B cell (primary cell): ENCODE results near the gene TRNAU1AP. TPM values are rescaled to one million over a fixed set of nuclear protein-coding genes. Genes with fewer than 3 reads are reported as not detected.
"Not testable (repeated sequence)": the region's sequence is repeated elsewhere in the genome, so short reads cannot be mapped to it uniquely, and the experiment has no call there.

Experiments
- ATAC-seq: fragments of 200-7000 bp; cut with Tn5 transposase; one replicate; pipeline ENCODE4 v1.10.0; 2021; ENCODE audit warnings: low read depth, mild to moderate bottlenecking, moderate number of reproducible peaks, moderate library complexity
- CTCF ChIA-PET: fragments of 350-600 bp; sonication (Branson Sonifier 250); formaldehyde crosslinking; loops from one replicate; lab custom pipeline; 2021; ENCODE audit warnings: antibody characterized with exemption, inconsistent platforms; lab: Charles Lee
- POLR2A ChIA-PET: fragments of 350-600 bp; sonication (Branson Sonifier 250); formaldehyde crosslinking; loops from one replicate; lab custom pipeline; 2021; ENCODE audit warnings: antibody characterized with exemption; lab: Charles Lee
- DNase-seq: peaks from one replicate; pipeline ENCODE4 v3.0.0; 2013
- H2AFZ ChIP-seq: 2 replicates; pipeline ENCODE4 v1.6.1; 2012; ENCODE audit warnings: mild to moderate bottlenecking, low read depth, low read length; ENCODE audit not compliant: insufficient read depth, poor library complexity, severe bottlenecking
- H3K27ac ChIP-seq, 2 donors: 1 replicate in 1 of 2; 2 replicates in 1 of 2; pipeline ENCODE4 v1.5.1; 2012 to 2013; ENCODE audit warnings: low read length in 2 of 2, mild to moderate bottlenecking in 2 of 2, moderate library complexity in 1 of 2
- H3K27me3 ChIP-seq, 4 experiments: fragments of 200-600 bp in 1 of 4; sonication (generic) in 1 of 4; replicated peaks in 1 of 4; 1 replicate in 2 of 4; 2 replicates in 2 of 4; pipeline versions ENCODE4 v1.6.1 to v1.7.0; 2013 to 2016; ENCODE audit warnings: low read length in 3 of 4, mild to moderate bottlenecking in 2 of 4, mixed read lengths in 1 of 4, moderate library complexity in 1 of 4; ENCODE audit not compliant: insufficient read depth in 4 of 4, control insufficient read depth in 3 of 4; ENCODE audit errors: control extremely low read depth in 1 of 4
- H3K36me3 ChIP-seq, 2 experiments: replicated peaks in 1 of 2; 1 replicate in 1 of 2; 2 replicates in 1 of 2; pipeline versions ENCODE4 v1.6.1 to v1.7.1; 2013; ENCODE audit warnings: low read length in 1 of 2; ENCODE audit not compliant: insufficient read depth in 2 of 2, control insufficient read depth in 1 of 2; ENCODE audit errors: control extremely low read depth in 1 of 2, extremely low read depth in 1 of 2
- H3K4me1 ChIP-seq, 2 donors: fragments of 200-600 bp in 1 of 2; sonication (generic) in 1 of 2; 1 replicate in 1 of 2; 2 replicates in 1 of 2; pipeline versions ENCODE4 v1.5.1 to v1.6.1; 2013 to 2017; ENCODE audit warnings: low read length in 2 of 2; ENCODE audit not compliant: control insufficient read depth in 2 of 2, insufficient read depth in 2 of 2
- H3K4me2 ChIP-seq: replicated peaks from 2 replicates; pipeline ENCODE3; 2012; ENCODE audit warnings: mild to moderate bottlenecking, low read depth, low read length; ENCODE audit not compliant: poor library complexity, severe bottlenecking
- H3K4me3 ChIP-seq, 5 experiments: fragments of 200-600 bp in 1 of 5; sonication (generic) in 1 of 5; 1 replicate in 3 of 5; 2 replicates in 2 of 5; pipeline versions ENCODE4 v1.5.1 to v1.7.0; 2011 to 2016; ENCODE audit warnings: low read length in 4 of 5, mild to moderate bottlenecking in 4 of 5, low read depth in 2 of 5, control low read depth in 1 of 5, moderate library complexity in 1 of 5; ENCODE audit not compliant: insufficient read depth in 1 of 5; ENCODE audit errors: control extremely low read depth in 1 of 5, extremely low read depth in 1 of 5
- H3K79me2 ChIP-seq: fragments of 200-600 bp; sonication (generic); one replicate; pipeline ENCODE4 v1.6.0; 2016; ENCODE audit warnings: low read length; ENCODE audit not compliant: control insufficient read depth, insufficient read depth
- H3K9ac ChIP-seq: fragments of 200-600 bp; sonication (generic); 2 replicates; pipeline ENCODE4 v1.6.1; 2017; ENCODE audit warnings: mild to moderate bottlenecking, low read length, moderate library complexity
- H3K9me3 ChIP-seq, 3 donors: one replicate each; pipeline versions ENCODE4 v1.6.1 to v1.7.1; 2013; ENCODE audit warnings: low read length in 2 of 3; ENCODE audit not compliant: control insufficient read depth in 2 of 3, insufficient read depth in 1 of 3; ENCODE audit errors: control extremely low read depth in 1 of 3
- H4K20me1 ChIP-seq: 2 replicates; pipeline ENCODE4 v1.6.0; 2012; ENCODE audit warnings: mild to moderate bottlenecking, low read length; ENCODE audit not compliant: insufficient read depth, control insufficient read depth, poor library complexity, severe bottlenecking
- H3K27ac Mint-ChIP-seq: one replicate; pipeline ENCODE4 v1.8.0; 2021; ENCODE audit warnings: mixed read lengths
- H3K27me3 Mint-ChIP-seq: one replicate; pipeline ENCODE4 v1.8.0; 2021; ENCODE audit warnings: mixed read lengths
- H3K4me1 Mint-ChIP-seq: one replicate; pipeline ENCODE4 v1.8.0; 2021; ENCODE audit warnings: mixed read lengths
- H3K4me3 Mint-ChIP-seq: one replicate; pipeline ENCODE4 v1.8.0; 2021; ENCODE audit warnings: mixed read lengths
- H3K9me3 Mint-ChIP-seq: one replicate; pipeline ENCODE4 v1.8.0; 2022; ENCODE audit warnings: mixed read lengths; ENCODE audit not compliant: insufficient read depth
- CTCF ChIP-seq: fragments of 200-600 bp; IDR thresholded peaks from one replicate; pipeline ENCODE4 v1.8.0; 2022; ENCODE audit warnings: antibody characterized with exemption, mild to moderate bottlenecking
- EZH2 ChIP-seq: IDR thresholded peaks from 2 replicates; pipeline ENCODE4 v1.6.1; 2012; ENCODE audit warnings: borderline replicate concordance, low read depth, mild to moderate bottlenecking, moderate library complexity, low read length; ENCODE audit not compliant: insufficient read depth, poor library complexity, severe bottlenecking
- WGBS: methylation state at CpG from one replicate; pipeline ENCODE4 v1.1.5; 2013; ENCODE audit warnings: missing lambda C conversion rate; ENCODE audit not compliant: insufficient coverage; 5-methylcytosine and 5-hydroxymethylcytosine counted together
- intact Hi-C: fragments of 100-400 bp; cut with micrococcal nuclease; formaldehyde crosslinking; loops from one replicate; pipeline ENCODE4 v1.10.0; 2022
- polyA plus RNA-seq: library from polyadenylated mRNA; depleted of rRNA; stranded (reverse); fragments of >200 nt; gene quantifications from 2 replicates; pipeline ENCODE4 v1.2.3, GENCODE V29; 2012
- total RNA-seq, 2 donors: library from RNA; stranded (reverse); fragments of 120-200 nt in 1 of 2; gene quantifications; 1 replicate in 1 of 2; 2 replicates in 1 of 2; pipeline versions ENCODE4 v1.2.3 to v1.2.4, GENCODE V29; 2013 to 2022

TRNAU1AP gene
- total and polyA plus RNA-seq, 2 donors (not counting 1 experiment from before 2014, with no cell fraction given): 39.8 to 45.2 TPM

- Histone ChIP-seq H3K27me3 (peaks cover 0 to 9% (median 3%) of the 10 kb centered on the region in 4 experiments), H3K4me1 (peaks cover 4 to 11% of the 10 kb centered on the region in 2 donors), H3K79me2 (no peaks in the 10 kb centered on the region), H3K4me3 (no peak overlapping the region), H3K36me3 (no peaks in the 10 kb centered on the region), H3K27ac (no peak overlapping the region), H3K9ac (no peak overlapping the region), H4K20me1 (no peaks in the 10 kb centered on the region), H2AFZ (no peak overlapping the region), H3K9me3 (no peaks in the 10 kb centered on the region), H3K4me2 (no peak overlapping the region)
- ChIA-PET CTCF (interaction anchor here (0.6 kb wide), 1 partner anchor 524 kb away, joined by 4 read pairs; no protein-coding TSS in a partner anchor), POLR2A (no interaction called here)
- TF ChIP-seq CTCF (no peak), EZH2 (no peak)
- H3K9me3 Mint-ChIP-seq: no peaks in the 10 kb centered on the region
- H3K4me1 Mint-ChIP-seq: peaks cover 10% of the 10 kb centered on the region
- H3K4me3 Mint-ChIP-seq: peak overlapping the region; percentile 19
- peaks cover 3% of the 10 kb centered on the region for H3K27me3 Mint-ChIP-seq
- no peak for DNase-seq
- WGBS: 93% methylated on average over 7 of the region's 10 CpGs
- no peak overlapping the region for H3K27ac Mint-ChIP-seq
- ATAC-seq: no peak
- intact Hi-C loops: no loop called here
Measured at GRCh38 chr1:28595412-28596191, 42.7 kb downstream of the TRNAU1AP start.

GRCh38 chr1:28596276-28596675 lies 43.4 kb downstream of the TRNAU1AP start:
- H3K79me2 ChIP-seq, H4K20me1 ChIP-seq, H3K27me3 Mint-ChIP-seq, H3K4me3 ChIP-seq, CTCF ChIA-PET, H3K27me3 ChIP-seq, ATAC-seq, DNase-seq, H3K27ac Mint-ChIP-seq, H3K9me3 Mint-ChIP-seq, H2AFZ ChIP-seq, H3K36me3 ChIP-seq, H3K4me3 Mint-ChIP-seq, H3K4me2 ChIP-seq, H3K27ac ChIP-seq, H3K9me3 ChIP-seq, H3K9ac ChIP-seq, intact Hi-C loops: not testable (repeated sequence)
- POLR2A ChIA-PET: interaction anchor here (0.7 kb wide), 1 partner anchor 185 kb away, joined by 3 read pairs; no protein-coding TSS in a partner anchor
- peaks cover 10% of the 10 kb centered on the region for H3K4me1 Mint-ChIP-seq
- 99% methylated on average over 7 of the region's 11 CpGs for WGBS
- H3K4me1 ChIP-seq: peaks cover 4 to 11% of the 10 kb centered on the region in 2 donors
